ENCODE results near the gene HES5.

DNA sequence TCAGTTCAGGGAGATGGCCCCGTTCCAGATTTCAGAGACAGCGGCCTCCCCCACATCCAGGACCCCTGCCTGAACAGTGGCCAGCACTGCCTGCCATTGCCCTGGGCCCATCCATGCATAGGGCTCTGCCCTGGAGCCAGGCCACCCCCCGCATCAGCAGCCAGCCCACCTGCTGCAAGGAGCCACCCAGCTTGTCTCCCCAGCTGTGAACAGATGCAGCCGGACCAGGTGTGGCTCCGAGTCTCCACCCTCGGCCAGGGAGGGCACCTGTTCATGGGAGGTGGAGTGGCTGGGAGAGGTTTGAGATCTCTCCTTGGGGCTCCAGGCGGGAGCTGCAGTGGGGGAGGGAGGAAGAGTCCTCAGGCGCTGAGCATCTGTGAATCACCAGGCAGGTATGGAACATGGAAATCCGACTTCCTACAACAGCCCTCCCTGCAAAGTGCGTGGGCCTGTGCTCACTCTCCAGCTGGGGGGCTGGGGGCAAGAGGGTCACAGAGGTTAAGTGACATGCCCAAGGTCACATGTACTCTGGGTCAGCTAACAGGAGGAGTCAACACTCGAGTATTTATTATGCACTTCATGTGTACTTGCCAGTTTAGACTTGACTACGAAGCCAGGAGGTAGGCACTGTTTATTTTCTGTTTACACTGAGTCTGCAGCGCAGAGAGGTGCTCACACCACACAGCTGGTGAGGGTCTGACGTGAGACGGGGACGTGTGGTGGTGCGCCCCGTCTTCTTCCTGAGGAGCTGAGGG is 4.8 kb upstream of the HES5 start:
- TF ChIP-seq, protein P1, sequence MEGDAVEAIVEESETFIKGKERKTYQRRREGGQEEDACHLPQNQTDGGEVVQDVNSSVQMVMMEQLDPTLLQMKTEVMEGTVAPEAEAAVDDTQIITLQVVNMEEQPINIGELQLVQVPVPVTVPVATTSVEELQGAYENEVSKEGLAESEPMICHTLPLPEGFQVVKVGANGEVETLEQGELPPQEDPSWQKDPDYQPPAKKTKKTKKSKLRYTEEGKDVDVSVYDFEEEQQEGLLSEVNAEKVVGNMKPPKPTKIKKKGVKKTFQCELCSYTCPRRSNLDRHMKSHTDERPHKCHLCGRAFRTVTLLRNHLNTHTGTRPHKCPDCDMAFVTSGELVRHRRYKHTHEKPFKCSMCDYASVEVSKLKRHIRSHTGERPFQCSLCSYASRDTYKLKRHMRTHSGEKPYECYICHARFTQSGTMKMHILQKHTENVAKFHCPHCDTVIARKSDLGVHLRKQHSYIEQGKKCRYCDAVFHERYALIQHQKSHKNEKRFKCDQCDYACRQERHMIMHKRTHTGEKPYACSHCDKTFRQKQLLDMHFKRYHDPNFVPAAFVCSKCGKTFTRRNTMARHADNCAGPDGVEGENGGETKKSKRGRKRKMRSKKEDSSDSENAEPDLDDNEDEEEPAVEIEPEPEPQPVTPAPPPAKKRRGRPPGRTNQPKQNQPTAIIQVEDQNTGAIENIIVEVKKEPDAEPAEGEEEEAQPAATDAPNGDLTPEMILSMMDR (IDR thresholded peaks at IDR 0.05; ENCODE audit: low read depth, low read length, poor library complexity, severe bottlenecking) = no peak
- no peak for TF ChIP-seq EZH2phosphoT487 (IDR thresholded peaks at IDR 0.05; ENCODE audit: borderline replicate concordance, low read length)
